HepG2 (cell line): ENCODE measurements around the gene PRKAB1. TPM values are rescaled to one million over a fixed set of nuclear protein-coding genes. Genes with fewer than 3 reads are reported as not detected.

Experiments
- ATAC-seq: fragments of 200-7000 bp; cut with Tn5 transposase; 3 replicates; pipeline ENCODE4 v1.9.1; 2020; ENCODE audit warnings: mild to moderate bottlenecking, moderate library complexity
- BruUV-seq: library from RNA; stranded (reverse); fragments of 400-500 nt; replicated peaks from 2 replicates; lab custom pipeline; 2021; lab: Mats Ljungman, UMichigan
- CTCF ChIA-PET: fragments of 300-600 bp; formaldehyde crosslinking; extraction: SDS; loops from one replicate; lab custom pipeline; 2021; ENCODE audit warnings: low total read pairs, inconsistent platforms, low intra/inter-chr PET ratio; lab: Yijun Ruan, JAX
- POLR2A ChIA-PET: fragments of 350-600 bp; sonication (Branson Sonifier 250); formaldehyde crosslinking; loops from one replicate; lab custom pipeline; 2020; ENCODE audit warnings: antibody characterized with exemption, inconsistent platforms; lab: Yijun Ruan, JAX
- DNase-seq: peaks from one replicate; pipeline ENCODE4 v3.0.0-alpha.2; 2015; ENCODE audit warnings: low spot score
- FAIRE-seq: peaks from 3 replicates; lab custom pipeline; 2011; peaks lifted over from hg19 to GRCh38; lab: Jason Lieb, UNC
- H2AFZ ChIP-seq: one replicate; pipeline ENCODE4 v1.6.1; 2011; ENCODE audit warnings: low read length, inconsistent platforms
- H3K27ac ChIP-seq: fragments of 300-600 bp; 3 replicates; pipeline ENCODE4 v1.8.0; 2011; ENCODE audit warnings: mixed run types, mild to moderate bottlenecking, mixed read lengths, low read length, inconsistent platforms; ENCODE audit not compliant: insufficient read depth; ENCODE audit errors: extremely low read length
- H3K27me3 ChIP-seq, 2 experiments: fragments of 200-600 bp in 1 of 2; 2 replicates in 1 of 2; 3 replicates in 1 of 2; pipeline versions ENCODE4 v1.6.0 to v1.8.0; 2011; ENCODE audit warnings: low read length in 2 of 2, mild to moderate bottlenecking in 2 of 2, moderate library complexity in 2 of 2, inconsistent platforms in 1 of 2; ENCODE audit not compliant: insufficient read depth in 2 of 2, control insufficient read depth in 1 of 2
- H3K36me3 ChIP-seq, 2 experiments: fragments of 200-600 bp in 1 of 2; replicated peaks in 1 of 2; 2 replicates in 1 of 2; 3 replicates in 1 of 2; pipeline versions ENCODE4 v1.5.1 to v1.8.0; 2011; ENCODE audit warnings: low read length in 2 of 2, inconsistent platforms in 1 of 2; ENCODE audit not compliant: insufficient read depth in 2 of 2, control insufficient read depth in 1 of 2
- H3K4me1 ChIP-seq: 2 replicates; pipeline ENCODE4 v1.5.1; 2012; ENCODE audit warnings: low read length, inconsistent platforms; ENCODE audit not compliant: insufficient read depth
- H3K4me2 ChIP-seq: 2 replicates; pipeline ENCODE4 v1.6.0; 2011; ENCODE audit warnings: low read depth, low read length, inconsistent platforms
- H3K4me3 ChIP-seq, 3 experiments: fragments of 200-600 bp in 1 of 3; sonication (generic), shearing (Covaris generic) in 1 of 3; replicated peaks in 1 of 3; 2 replicates each; pipeline ENCODE4 v1.5.1; 2011 to 2016; ENCODE audit warnings: low read length in 3 of 3, inconsistent platforms in 2 of 3, low read depth in 2 of 3, mild to moderate bottlenecking in 2 of 3, control low read depth in 1 of 3, mixed read lengths in 1 of 3; ENCODE audit not compliant: insufficient read depth in 1 of 3
- H3K79me2 ChIP-seq: one replicate; pipeline ENCODE4 v1.6.1; 2011; ENCODE audit warnings: low read length, inconsistent platforms; ENCODE audit not compliant: insufficient read depth
- H3K9ac ChIP-seq: 2 replicates; pipeline ENCODE4 v1.6.0; 2011; ENCODE audit warnings: mild to moderate bottlenecking, low read depth, low read length, inconsistent platforms; ENCODE audit not compliant: insufficient read depth
- H3K9me3 ChIP-seq: 2 replicates; pipeline ENCODE4 v1.5.1; 2012; ENCODE audit warnings: mild to moderate bottlenecking, low read length
- H4K20me1 ChIP-seq: 2 replicates; pipeline ENCODE4 v1.6.0; 2011; ENCODE audit warnings: inconsistent platforms, mild to moderate bottlenecking, low read length, moderate library complexity; ENCODE audit not compliant: insufficient read depth
- MAF1 ChIP-seq: sonication (generic); formaldehyde crosslinking; IDR thresholded peaks from 2 replicates; pipeline ENCODE4 v1.5.0; 2020; ENCODE audit warnings: missing genetic modification reagents, borderline replicate concordance
- SMC3 ChIP-seq: IDR thresholded peaks from 2 replicates; pipeline ENCODE4 v1.6.1; 2011; ENCODE audit warnings: low read length, improper control_type of control experiment
- STAG1 ChIP-seq: sonication (generic); formaldehyde crosslinking; IDR thresholded peaks from 2 replicates; pipeline ENCODE4 v1.4.0; 2020; ENCODE audit warnings: missing genetic modification reagents
- TEAD3 ChIP-seq: optimal IDR thresholded peaks from 2 replicates; pipeline ENCODE3; 2016; ENCODE audit warnings: borderline replicate concordance
- ZHX2 ChIP-seq, 2 experiments: sonication (generic) in 1 of 2; formaldehyde crosslinking in 1 of 2; IDR thresholded peaks; 2 replicates each; pipeline versions ENCODE4 v1.6.1 to v1.9.0; 2014 to 2022; ENCODE audit warnings: antibody characterized with exemption in 1 of 2, borderline replicate concordance in 1 of 2, inconsistent platforms in 1 of 2, low read depth in 1 of 2, missing genetic modification reagents in 1 of 2
- ZNF331 ChIP-seq: sonication (generic); formaldehyde crosslinking; IDR thresholded peaks from 2 replicates; pipeline ENCODE4 v1.4.0; 2020; ENCODE audit warnings: missing genetic modification reagents
- ZNF441 ChIP-seq: sonication (generic); formaldehyde crosslinking; IDR thresholded peaks from 2 replicates; pipeline ENCODE4 v1.7.0; 2021; ENCODE audit warnings: missing genetic modification reagents, borderline replicate concordance
- ZNF557 ChIP-seq: sonication (generic); formaldehyde crosslinking; IDR thresholded peaks from 2 replicates; pipeline ENCODE4 v1.4.0; 2020; ENCODE audit warnings: missing genetic modification reagents
- WGBS: methylation state at CpG from one replicate; pipeline ENCODE4 v1.1.6; 2017; ENCODE audit warnings: low lambda C conversion rate; 5-methylcytosine and 5-hydroxymethylcytosine counted together
- in situ Hi-C: cut with HindIII; loops from 2 replicates; pipeline ENCODE4 v1.10.0; 2017; ENCODE audit warnings: low pct_unique_long_range_greater_than_20kb; ENCODE audit not compliant: extremely low pct_ligation_motif_present
- intact Hi-C: fragments of 100-400 bp; cut with micrococcal nuclease; formaldehyde crosslinking; loops from one replicate; pipeline ENCODE4 v1.10.0; 2022; ENCODE audit not compliant: unreplicated experiment
- polyA plus RNA-seq, 8 experiments: library from polyadenylated mRNA; depleted of rRNA in 3 of 8; stranded (reverse) in 7 of 8; unstranded in 1 of 8; fragments of >200 nt; fragmentation: Illumina TruSeq in 4 of 8; extraction: Trizol in 4 of 8; gene quantifications; 2 replicates each; pipeline versions ENCODE4 v1.2.1 to v1.2.3, GENCODE V29; 2011 to 2016; ENCODE audit warnings: low read depth in 4 of 8, missing spikeins in 1 of 8, mixed read lengths in 1 of 8; ENCODE audit not compliant: insufficient read depth in 1 of 8
- total RNA-seq, 5 experiments: library from RNA; depleted of rRNA; stranded (reverse); fragments of >200 nt; fragmentation: Illumina TruSeq; extraction: Trizol; gene quantifications; 2 replicates each; pipeline ENCODE4 v1.2.3, GENCODE V29; 2016; ENCODE audit warnings: low read depth in 1 of 5
- TF ChIP-seq, protein P1 (sequence below): sonication (generic); formaldehyde crosslinking; IDR thresholded peaks from 2 replicates; pipeline ENCODE4 v1.5.0; 2020; ENCODE audit warnings: mild to moderate bottlenecking, missing genetic modification reagents, moderate library complexity

The PRKAB1 gene
- total and polyA plus RNA-seq, 2 of the 13 experiments (the other 11 are each of a cell fraction or from before 2014, with no cell fraction given): 28.4 to 35.5 TPM

DNA sequence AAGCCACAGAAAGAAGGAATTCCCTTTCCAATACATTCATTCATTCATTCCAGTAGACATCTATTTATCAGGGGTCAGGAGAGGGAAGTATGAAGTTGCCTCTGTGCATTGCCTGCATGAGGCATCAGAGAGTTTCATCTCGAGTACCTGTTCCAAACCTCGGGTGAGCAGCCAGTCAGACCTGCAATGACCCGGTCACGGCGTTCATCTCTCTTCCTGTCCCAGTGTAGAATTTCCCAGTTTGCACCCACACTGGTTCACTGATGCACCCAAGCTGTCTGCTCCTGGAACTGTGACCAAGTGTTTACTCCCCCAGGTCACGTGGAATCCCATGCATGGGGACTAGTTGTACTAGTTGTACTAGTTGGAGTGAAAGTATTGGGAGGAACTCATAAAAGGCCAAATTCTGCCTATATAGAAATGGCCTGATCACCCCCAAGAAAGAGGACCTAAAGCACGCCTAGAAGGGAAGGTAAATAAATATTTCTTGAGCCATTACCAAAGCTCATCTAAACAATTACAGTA is 22.3 kb upstream of the PRKAB1 start:
- CTCF ChIA-PET: no interaction called here
- DNase-seq: no peak
- H2AFZ ChIP-seq: no peak overlapping the region
- in situ Hi-C loops (no loop called here), intact Hi-C loops (no loop called here)
- no peaks in the 10 kb centered on the region for H3K4me1 ChIP-seq
- FAIRE-seq: no peak
- no peaks in the 10 kb centered on the region; a peak in 2 of 5 replicates for H3K27me3 ChIP-seq
- BruUV-seq: no TSS peak
- no peaks in the 10 kb centered on the region for H3K79me2 ChIP-seq
- POLR2A ChIA-PET: no interaction called here
- no peak overlapping the region for H3K4me3 ChIP-seq
- H4K20me1 ChIP-seq: no peaks in the 10 kb centered on the region
- no peak for ATAC-seq
- H3K27ac ChIP-seq: no peak overlapping the region
- WGBS: 41% methylated on average over 7 of the region's 7 CpGs
- H3K4me2 ChIP-seq: no peak overlapping the region
- H3K36me3 ChIP-seq: no peaks in the 10 kb centered on the region
- H3K9me3 ChIP-seq: no peaks in the 10 kb centered on the region
- H3K9ac ChIP-seq: no peak overlapping the region
- no peak for TF ChIP-seq MAF1 (CRISPR knock-in tag)

DNA sequence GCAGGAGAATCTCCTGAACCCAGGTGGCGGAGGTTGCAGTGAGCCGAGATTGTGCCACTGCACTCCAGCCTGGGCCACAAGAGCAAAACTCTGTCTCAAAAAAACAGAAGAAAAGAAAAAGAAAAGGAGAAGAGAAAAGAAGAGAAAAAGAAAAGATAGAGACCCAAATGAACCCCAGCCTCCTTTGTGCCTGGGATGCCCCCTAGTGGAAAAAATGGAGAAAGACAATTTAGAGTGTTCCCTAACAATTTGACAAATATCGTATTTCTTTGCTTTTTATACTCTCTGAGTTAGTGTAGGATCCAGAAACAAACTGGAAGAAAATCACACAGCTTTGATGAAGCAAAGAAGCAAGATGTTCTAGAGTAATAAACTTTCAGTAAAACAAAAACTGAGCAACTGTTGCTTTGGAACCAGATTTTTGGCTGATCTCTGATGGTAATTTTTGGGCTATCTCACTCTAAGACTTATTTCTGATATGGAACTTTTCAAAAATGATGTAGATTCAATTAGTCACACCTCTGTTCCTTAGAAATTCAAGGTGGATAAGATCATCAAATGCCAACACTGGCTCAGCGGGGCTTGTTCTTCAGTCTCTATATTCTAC is 18.6 kb upstream of the PRKAB1 start:
- Histone ChIP-seq H4K20me1 (no peaks in the 10 kb centered on the region), H3K9ac (no peak overlapping the region), H3K4me1 (no peaks in the 10 kb centered on the region), H2AFZ (no peak overlapping the region), H3K9me3 (no peaks in the 10 kb centered on the region), H3K4me3 (no peak overlapping the region), H3K79me2 (no peaks in the 10 kb centered on the region), H3K27ac (no peak overlapping the region), H3K36me3 (no peaks in the 10 kb centered on the region), H3K4me2 (no peak overlapping the region), H3K27me3 (peaks cover 0 to 4% of the 10 kb centered on the region in 2 experiments; a peak in 1 of 5 replicates)
- no TSS peak for BruUV-seq
- ChIA-PET POLR2A (no interaction called here), CTCF (no interaction called here)
- TF ChIP-seq ZNF331 (CRISPR knock-in tag): no peak
- TF ChIP-seq ZNF557 (CRISPR knock-in tag): no peak
- TF ChIP-seq ZHX2 (IDR thresholded peaks at IDR 0.05; ENCODE audit: low read depth): no peak
- TF ChIP-seq ZHX2 (CRISPR knock-in tag; IDR thresholded peaks at IDR 0.05; ENCODE audit: borderline replicate concordance): no peak
- 0 out of 2 replicates have a peak, but pooled peaks have one; percentile 38 for TF ChIP-seq SMC3
- TF ChIP-seq ZNF441 (CRISPR knock-in tag): no peak
- TF ChIP-seq, protein P1, sequence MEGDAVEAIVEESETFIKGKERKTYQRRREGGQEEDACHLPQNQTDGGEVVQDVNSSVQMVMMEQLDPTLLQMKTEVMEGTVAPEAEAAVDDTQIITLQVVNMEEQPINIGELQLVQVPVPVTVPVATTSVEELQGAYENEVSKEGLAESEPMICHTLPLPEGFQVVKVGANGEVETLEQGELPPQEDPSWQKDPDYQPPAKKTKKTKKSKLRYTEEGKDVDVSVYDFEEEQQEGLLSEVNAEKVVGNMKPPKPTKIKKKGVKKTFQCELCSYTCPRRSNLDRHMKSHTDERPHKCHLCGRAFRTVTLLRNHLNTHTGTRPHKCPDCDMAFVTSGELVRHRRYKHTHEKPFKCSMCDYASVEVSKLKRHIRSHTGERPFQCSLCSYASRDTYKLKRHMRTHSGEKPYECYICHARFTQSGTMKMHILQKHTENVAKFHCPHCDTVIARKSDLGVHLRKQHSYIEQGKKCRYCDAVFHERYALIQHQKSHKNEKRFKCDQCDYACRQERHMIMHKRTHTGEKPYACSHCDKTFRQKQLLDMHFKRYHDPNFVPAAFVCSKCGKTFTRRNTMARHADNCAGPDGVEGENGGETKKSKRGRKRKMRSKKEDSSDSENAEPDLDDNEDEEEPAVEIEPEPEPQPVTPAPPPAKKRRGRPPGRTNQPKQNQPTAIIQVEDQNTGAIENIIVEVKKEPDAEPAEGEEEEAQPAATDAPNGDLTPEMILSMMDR: peak; percentile 64
- peak; percentile 85 for TF ChIP-seq TEAD3 (CRISPR knock-in tag)
- TF ChIP-seq STAG1 (CRISPR knock-in tag): peak; percentile 55
- in situ Hi-C loops: no loop called here
- DNase-seq (no peak), ATAC-seq (no peak), FAIRE-seq (peak; percentile 12)
- intact Hi-C loops: no loop called here
- WGBS: 36% methylated on average over 4 of the region's 4 CpGs
